Measurements from ENCODE around the gene SGK1.

DNA sequence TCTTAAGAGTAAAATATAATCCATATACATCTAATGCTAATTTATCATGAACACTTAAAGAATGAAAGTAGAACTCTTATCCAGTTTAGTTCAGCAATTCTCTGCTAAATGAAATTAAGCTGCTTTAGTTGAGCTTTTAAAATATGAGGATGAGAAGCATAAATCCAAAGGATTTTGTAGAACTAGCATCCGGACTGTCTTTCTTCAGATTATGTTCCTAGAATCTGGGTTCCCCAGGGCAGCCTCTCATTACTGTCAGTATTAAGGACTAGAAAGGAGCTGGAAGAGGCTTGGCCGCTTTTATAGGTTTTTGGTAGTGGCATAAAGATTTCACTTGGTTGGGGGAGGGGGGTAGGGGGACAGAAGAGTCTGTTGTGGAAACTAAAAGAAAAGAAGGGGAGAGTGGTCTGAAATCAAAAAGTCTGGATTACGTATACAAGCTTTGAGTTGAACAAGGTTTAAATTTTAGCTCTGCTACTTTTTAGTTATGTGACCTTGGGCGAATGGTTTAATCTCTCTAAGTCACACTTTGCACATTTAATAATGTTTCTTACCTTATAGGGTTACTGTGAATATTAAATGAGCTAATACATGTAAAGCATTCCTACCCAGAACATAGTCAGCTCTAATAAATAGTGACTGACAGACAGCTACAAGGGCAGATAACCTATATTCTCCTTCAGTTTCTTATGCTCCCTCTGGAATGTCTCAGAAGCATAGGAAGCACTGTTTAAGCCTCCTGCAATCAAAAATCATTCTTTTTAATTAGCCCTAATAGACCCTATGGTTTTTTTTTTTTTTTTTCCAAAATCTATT, 3.7 kb downstream of the SGK1 start:
- no peak for TF ChIP-seq POLR2A (IDR thresholded peaks at IDR 0.05; ENCODE audit: low read depth, low read length)
- TF ChIP-seq TAF1 (IDR thresholded peaks at IDR 0.05; ENCODE audit: borderline replicate concordance, low read depth, low read length): no peak

Data from GM12892 (cell line).